HUDEP-2 (cell line): ENCODE data around the gene PSMG4.
"Not testable (repeated sequence)": the region's sequence is repeated elsewhere in the genome, so short reads cannot be mapped to it uniquely, and the experiment has no call there.

ENCODE experiments used
- DNase-seq, 76 experiments: peaks; one replicate each; lab custom pipeline; 2025; ENCODE audit not compliant: unreplicated experiment in 76 of 76; lab: John Stamatoyannopoulos, UW

Gene PSMG4

GRCh38 chr6:3230256-3230882 lies 28.4 kb upstream of the PSMG4 start:
- no peak for DNase-seq

DNA sequence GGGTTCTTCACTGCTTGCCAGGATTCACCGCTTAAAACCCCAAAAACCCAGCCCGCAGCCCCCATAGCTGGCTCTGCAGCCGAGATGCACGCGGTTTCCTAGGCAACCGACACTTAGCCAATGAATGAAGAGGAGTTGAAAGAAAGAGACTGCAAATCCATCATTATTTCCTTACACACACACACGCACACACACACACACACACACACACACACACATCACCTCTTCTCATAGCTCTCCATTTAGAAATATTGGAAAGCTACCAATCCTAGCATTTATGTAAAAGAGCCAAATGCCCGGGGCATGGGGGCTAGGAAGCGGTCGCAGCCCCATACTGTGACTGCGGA lies 27.9 kb upstream of the PSMG4 start:
- no peak for DNase-seq

DNA sequence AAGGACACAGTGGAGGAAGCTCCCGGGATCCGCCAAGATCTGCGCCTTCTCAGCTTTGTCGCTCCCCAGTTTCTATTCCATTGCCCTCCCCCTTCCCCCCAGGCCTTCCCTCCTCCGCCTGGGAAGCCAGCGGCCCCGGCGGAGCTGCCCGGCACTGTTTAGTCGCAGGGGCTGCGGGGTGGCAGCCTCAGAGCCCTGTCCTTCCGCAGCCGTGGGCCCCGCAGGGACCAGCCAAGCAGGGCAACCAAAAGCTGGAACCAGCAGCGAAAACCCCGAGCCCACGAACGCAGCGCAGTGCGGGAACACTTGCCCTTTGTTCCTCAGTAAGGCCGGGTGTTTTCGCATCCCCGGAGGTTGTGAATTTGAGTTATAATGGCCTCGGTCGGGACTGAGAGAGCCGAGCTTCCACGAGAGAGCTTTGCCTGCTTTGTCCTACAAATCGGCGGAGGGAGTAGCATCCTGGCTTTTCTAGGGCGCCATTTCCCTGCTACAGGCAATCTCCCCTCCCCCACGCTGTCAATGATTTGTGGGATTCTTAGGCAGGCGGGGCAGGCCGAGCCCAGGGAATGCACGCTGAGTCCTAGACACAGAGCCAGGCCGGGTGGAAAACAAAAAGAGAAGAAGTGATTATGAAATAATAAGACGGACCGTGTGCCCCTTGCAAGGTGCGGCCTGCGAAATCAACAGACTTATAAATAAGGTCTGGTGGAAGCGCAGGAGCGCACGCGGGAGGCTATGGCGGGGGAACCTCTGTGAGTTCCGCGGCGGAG lies 27.3 kb upstream of the PSMG4 start:
- no peak for DNase-seq

DNA sequence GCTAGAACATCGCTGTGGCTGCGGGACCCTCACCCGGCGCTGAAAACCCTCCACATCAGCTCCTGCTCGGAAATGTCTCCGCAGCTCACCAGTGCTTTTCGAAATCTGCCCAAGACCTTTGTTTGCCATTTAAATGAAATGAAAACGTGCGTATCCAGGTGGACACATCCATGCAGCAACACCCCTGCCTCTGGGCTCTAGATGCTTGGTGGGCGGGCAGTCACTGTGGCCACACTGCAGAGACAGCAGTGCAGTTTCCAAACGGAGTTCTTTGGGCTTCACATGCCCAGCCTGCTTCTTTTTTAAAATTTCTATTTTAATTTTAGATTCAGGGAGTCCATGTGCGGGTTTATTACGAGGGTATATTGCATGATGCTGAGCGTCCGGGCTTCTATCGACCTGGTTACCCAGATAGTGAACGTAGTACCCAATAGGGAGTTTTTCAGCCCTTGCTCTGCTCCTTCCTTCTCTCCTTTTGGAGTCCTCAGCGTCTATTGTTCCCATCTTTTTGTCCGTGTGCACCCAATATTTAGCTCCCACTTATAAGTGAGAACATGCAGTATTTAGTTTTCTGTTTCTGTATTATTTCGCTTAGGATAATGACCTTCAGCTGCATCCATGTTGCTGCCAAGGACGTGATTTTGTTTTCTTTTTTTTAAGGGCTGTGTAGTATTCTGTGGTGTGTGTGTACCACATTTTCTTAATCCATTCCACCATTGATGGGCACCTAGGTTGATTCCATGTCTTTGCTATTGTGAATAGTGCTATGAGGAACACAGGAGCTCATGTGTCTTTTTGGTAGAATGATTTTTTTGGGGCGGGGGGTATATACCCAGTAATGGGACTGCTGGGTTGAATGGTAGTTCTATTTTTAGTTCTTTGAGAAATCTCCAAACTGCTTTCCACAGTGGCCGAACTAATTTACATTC lies 26.5 kb upstream of the PSMG4 start:
- no peak for DNase-seq

DNA sequence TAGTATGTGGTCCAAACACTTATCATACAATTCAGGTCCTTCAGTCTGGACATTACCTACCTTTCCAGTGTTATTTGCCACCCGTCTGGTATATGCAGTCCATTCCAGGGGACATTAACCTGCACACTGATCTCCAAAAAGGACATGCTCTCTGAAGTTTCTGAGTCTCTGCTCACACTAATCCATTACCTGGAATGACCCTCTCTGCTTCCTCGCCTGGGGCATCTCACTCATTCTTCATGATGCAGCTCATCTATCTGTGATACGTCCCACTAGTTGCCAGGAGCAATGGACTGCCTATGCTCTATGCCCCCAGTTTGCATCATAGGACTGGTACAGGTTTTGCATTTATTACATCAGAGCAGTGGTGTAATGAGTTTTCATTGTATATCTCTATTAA lies 25.4 kb upstream of the PSMG4 start:
- DNase-seq, result no peak

GRCh38 chr6:3233904-3234303 lies 24.8 kb upstream of the PSMG4 start:
- no peak for DNase-seq

GRCh38 chr6:3235486-3235885 lies 23.3 kb upstream of the PSMG4 start:
- no peak for DNase-seq

GRCh38 chr6:3236005-3236404 lies 22.7 kb upstream of the PSMG4 start:
- DNase-seq, result no peak

- DNase-seq, result no peak
Measured at GRCh38 chr6:3237761-3238662, 20.7 kb upstream of the PSMG4 start.

GRCh38 chr6:3239110-3239830 lies 19.5 kb upstream of the PSMG4 start:
- no peak for DNase-seq

DNA sequence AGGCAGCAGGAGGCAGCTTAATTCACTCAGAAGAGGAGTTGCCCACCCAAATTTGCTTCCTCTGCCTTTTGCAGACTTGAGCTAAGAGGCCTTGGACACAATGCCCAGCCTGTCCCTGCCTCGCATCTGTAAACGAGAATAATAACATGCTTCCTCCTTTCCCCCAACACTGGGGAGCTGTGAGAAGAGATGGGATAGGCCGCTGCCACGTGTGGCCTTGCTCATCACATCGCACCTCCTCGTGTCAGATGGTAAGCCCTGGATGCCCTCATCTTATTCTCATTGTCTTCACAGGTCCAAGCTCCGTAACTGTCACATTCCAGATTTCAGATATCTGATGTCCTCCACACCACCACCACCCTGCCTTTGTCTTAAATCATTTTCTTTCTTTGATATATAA lies 18.2 kb upstream of the PSMG4 start:
- no peak for DNase-seq

GRCh38 chr6:3241745-3242144 lies 17.0 kb upstream of the PSMG4 start:
- DNase-seq, result not testable (repeated sequence)

DNA sequence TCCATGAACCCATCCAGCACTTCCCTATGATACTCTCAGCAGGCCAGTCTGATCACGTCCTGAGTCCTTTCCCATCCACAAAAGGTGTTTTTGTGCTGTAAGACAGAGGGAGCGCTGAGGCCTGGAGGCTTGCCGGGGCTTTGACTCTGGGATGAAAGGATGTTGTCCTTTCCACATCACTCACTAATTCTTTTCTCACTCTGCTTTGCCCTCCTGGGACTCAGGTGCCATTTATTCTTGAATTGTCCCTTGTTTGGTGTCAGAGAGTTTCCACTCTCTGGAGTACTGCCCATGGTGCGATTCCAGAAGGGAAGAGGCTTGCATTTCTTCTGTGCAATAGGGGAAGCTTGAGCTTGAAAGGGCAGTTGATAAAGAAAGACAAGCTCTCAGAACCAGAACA lies 16.0 kb upstream of the PSMG4 start:
- no peak for DNase-seq

DNA sequence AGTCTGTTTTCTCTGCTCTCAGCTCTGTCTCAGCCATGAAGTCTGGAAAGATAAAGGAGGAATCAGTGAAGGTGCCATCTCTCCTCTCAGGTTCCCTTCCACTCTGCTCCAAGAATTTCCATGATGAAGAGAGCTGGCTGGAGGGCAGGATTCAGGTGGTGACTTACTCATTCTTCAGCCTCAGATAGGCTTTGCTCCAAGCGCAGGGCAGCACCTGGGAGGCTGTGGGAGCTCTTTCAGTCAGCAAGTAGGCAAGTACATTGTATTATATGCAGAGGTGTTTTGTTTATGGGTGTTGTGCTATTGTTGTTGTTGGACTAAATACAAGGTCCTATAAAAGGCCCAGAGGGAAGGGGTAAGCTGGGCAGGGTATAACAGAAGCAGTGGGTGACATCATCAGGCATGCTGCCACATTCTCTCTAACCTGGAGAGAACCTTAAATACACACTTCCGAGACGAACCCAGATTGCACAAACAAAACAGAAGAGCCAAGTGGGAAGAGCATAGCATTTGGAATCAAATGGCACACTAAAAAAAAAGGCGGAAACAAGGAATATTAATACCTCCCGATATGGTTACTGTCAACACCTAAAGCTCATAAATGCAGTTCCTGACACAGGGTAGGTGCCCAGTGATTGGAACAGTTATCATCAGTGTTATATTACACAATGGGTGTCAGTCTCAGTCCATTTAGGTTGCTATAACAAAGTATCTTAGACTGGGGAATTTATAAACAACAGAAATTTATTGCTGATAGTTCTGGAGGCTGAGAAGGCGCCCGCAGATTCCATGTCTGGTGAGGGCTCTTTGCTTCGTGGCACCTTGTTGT lies 14.5 kb upstream of the PSMG4 start:
- DNase-seq, result no peak

GRCh38 chr6:3244832-3245161 lies 13.9 kb upstream of the PSMG4 start:
- not testable (repeated sequence) for DNase-seq

DNA sequence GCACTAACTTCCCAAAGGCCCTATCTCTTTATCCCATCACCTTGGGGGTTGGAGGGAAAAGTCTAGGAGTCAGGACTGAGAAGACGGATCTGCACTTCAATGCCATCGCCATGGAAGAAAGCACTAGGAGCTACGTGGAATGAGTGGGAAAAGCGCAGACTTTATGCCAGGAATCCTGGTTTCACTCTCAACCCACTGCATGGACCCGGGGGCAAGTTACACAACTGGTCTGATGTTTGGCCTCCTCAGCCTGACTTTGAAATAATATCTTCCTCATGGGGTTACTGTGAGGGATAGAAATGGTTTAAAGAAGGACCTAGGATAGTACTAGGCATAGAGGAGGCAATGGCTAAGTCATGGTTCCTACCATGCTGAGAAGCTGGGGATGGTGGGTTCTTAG lies 13.5 kb upstream of the PSMG4 start:
- no peak for DNase-seq

DNA sequence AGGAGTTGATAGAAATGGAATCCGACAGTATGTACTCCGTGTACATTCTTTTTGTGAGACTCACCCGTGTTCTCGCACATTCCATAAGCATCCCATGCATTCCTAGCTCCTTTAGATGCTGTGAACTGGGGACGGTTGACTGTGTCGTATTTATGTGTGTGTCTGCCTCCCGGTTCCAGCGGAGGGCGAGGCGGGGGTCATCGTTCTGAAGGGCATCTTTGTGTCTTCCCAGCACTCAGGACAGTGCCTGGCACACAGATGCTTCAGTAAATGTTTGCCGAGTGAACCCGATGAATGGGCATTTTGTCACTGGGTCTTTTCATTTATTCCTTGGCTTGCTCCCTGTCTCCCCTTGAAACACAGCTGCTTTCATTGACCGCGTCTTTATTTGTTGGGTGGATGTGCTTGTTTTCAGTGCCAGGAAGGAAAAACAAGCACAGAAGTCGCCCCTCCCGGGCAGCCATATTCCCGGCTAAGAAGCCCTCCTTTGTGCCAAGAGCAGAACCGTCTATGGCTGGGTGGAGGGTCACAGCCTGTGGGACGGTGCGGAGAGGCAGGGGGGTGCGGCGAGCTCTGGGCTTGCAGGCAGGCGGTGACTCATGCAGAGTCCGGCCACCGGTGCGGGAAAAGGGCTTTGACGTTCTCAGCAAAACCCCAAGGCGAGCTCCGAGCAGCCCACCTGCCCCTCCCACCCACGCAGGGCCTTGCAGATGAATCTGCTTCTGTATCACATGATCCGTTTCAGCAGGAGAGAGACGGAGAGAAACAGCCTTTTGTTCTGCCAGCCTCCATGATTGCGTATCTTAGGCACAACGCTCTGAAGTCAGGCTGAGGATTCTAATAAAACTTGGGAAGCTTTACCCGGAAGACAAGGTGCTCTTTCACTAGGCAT lies 11.2 kb upstream of the PSMG4 start:
- DNase-seq, result no peak

DNA sequence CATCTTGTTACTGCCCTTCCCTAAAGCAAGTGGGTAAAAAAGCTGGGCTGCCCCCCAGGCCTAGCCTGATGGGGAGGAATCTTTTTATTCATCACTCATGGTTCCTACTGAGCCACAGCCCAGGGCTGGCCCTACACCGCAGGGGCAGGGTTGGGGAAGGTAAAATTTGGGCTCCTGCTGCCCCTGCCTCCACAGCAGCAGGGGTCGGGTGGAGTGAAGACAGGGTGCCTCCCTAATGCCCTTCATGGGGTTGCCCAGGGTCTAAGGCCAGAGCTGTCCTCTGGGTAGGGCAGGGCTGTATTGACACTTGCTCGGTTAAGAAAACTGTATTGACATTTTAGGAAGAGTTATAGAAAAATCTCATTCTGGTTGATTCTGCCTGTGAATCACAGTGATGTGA lies 8.9 kb upstream of the PSMG4 start:
- no peak for DNase-seq
